Measurements from ENCODE around the gene FRMD3.

DNA sequence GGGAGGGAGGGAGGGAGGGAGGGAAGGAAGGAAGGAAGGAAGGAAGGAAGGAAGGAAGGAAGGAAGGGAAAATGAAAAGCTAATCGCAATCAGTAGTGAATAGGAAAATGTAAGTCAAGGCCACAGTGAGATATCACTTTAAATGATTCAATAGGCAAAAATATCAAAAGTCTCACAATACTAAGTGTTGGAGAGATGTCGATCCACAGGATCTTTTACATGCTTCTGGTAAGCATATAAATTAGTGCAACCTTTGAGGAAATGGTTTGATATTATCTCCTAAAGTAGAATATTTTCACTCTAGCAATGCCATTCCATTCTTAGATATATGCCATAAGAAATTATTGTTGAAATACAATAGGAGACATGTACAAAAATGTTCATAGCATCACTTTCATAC lies 58.4 kb downstream of the FRMD3 start:
- TF ChIP-seq EP300 (IDR thresholded peaks at IDR 0.05) (no peak), POLR2AphosphoS5 (IDR thresholded peaks at IDR 0.05) (no peak)
- TF ChIP-seq, protein P1, sequence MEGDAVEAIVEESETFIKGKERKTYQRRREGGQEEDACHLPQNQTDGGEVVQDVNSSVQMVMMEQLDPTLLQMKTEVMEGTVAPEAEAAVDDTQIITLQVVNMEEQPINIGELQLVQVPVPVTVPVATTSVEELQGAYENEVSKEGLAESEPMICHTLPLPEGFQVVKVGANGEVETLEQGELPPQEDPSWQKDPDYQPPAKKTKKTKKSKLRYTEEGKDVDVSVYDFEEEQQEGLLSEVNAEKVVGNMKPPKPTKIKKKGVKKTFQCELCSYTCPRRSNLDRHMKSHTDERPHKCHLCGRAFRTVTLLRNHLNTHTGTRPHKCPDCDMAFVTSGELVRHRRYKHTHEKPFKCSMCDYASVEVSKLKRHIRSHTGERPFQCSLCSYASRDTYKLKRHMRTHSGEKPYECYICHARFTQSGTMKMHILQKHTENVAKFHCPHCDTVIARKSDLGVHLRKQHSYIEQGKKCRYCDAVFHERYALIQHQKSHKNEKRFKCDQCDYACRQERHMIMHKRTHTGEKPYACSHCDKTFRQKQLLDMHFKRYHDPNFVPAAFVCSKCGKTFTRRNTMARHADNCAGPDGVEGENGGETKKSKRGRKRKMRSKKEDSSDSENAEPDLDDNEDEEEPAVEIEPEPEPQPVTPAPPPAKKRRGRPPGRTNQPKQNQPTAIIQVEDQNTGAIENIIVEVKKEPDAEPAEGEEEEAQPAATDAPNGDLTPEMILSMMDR (IDR thresholded peaks at IDR 0.05), result no peak
